ENCODE results near the gene FAM200A. TPM values are rescaled to one million over a fixed set of nuclear protein-coding genes. Genes with fewer than 3 reads are reported as not detected.

FAM200A gene
- total and polyA plus RNA-seq, 2 of the 13 experiments (the other 11 are each of a cell fraction or from before 2014, with no cell fraction given), result 4.7 to 6.3 TPM

- TF ChIP-seq ZNF331 (CRISPR knock-in tag; IDR thresholded peaks at IDR 0.05) (peak; percentile 70; the same call in 1 of the 2 replicates), PPARG (CRISPR knock-in tag; conservative IDR thresholded peaks at IDR 0.05) (no peak), ZNF547 (CRISPR knock-in tag; IDR thresholded peaks at IDR 0.05) (peak; percentile 86; the same call in 1 of the 2 replicates), SRSF4 (IDR thresholded peaks at IDR 0.05; ENCODE audit: low read depth, low read length, poor library complexity, severe bottlenecking) (no peak), ZNF629 (CRISPR knock-in tag; conservative IDR thresholded peaks at IDR 0.05) (no peak), MIXL1 (CRISPR knock-in tag; IDR thresholded peaks at IDR 0.05) (peak; percentile 71), MLLT10 (CRISPR knock-in tag; IDR thresholded peaks at IDR 0.05) (no peak), SALL2 (CRISPR knock-in tag; IDR thresholded peaks at IDR 0.05) (no peak), AKAP8 (CRISPR knock-in tag; IDR thresholded peaks at IDR 0.05) (no peak), SP1 (IDR thresholded peaks at IDR 0.05) (no peak), SP1 (CRISPR knock-in tag; IDR thresholded peaks at IDR 0.05) (peak; percentile 56; the same call in 1 of the 2 replicates), JUN (CRISPR knock-in tag; IDR thresholded peaks at IDR 0.05) (no peak), ARNT2 (CRISPR knock-in tag; IDR thresholded peaks at IDR 0.05; ENCODE audit: low read depth) (no peak; the same call in 1 of the 2 replicates), GTF2F1 (IDR thresholded peaks at IDR 0.05; ENCODE audit: low read length) (no peak), DNMT1 (CRISPR knock-in tag; IDR thresholded peaks at IDR 0.05) (no peak), REPIN1 (CRISPR knock-in tag; IDR thresholded peaks at IDR 0.05; ENCODE audit: borderline replicate concordance, low read depth) (peak; percentile 87), ZFAT (CRISPR knock-in tag; conservative IDR thresholded peaks at IDR 0.05) (no peak), ZNF704 (CRISPR knock-in tag; IDR thresholded peaks at IDR 0.05; ENCODE audit: borderline replicate concordance) (no peak; the same call in 1 of the 2 replicates), ZNF326 (CRISPR knock-in tag; IDR thresholded peaks at IDR 0.05; ENCODE audit: borderline replicate concordance) (no peak), FOXK2 (IDR thresholded peaks at IDR 0.05) (peak; percentile 36; the same call in 1 of the 2 replicates), HINFP (CRISPR knock-in tag; IDR thresholded peaks at IDR 0.05; ENCODE audit: low read depth) (no peak), RFX3 (CRISPR knock-in tag; IDR thresholded peaks at IDR 0.05) (no peak), TOPORS (CRISPR knock-in tag; IDR thresholded peaks at IDR 0.05) (0 out of 2 replicates have a peak, but pooled peaks have one; percentile 48), CREB3 (CRISPR knock-in tag; IDR thresholded peaks at IDR 0.05) (no peak), PHF5A (CRISPR knock-in tag; IDR thresholded peaks at IDR 0.05; ENCODE audit: low read depth, unreplicated experiment) (peak; percentile 74), ZNF34 (CRISPR knock-in tag; IDR thresholded peaks at IDR 0.05; ENCODE audit: borderline replicate concordance) (peak; percentile 28; the same call in 1 of the 2 replicates), FOXO4 (CRISPR knock-in tag; conservative IDR thresholded peaks at IDR 0.05) (no peak)
Observed at GRCh38 chr7:99499721-99500636, 51.9 kb downstream of the FAM200A start, which contains the start of gene ZNF394 (continued).

Data from HepG2 (cell line).